CD4-positive, alpha-beta T cell (primary cell): ENCODE measurements around the gene ANKS4B. TPM values are rescaled to one million over a fixed set of nuclear protein-coding genes. Genes with fewer than 3 reads are reported as not detected.

Experiments
- ATAC-seq: fragments of 200-7000 bp; cut with Tn5 transposase; one replicate; pipeline ENCODE4 v1.10.0; 2022; ENCODE audit warnings: mild to moderate bottlenecking; ENCODE audit not compliant: poor library complexity
- CTCF ChIA-PET: fragments of 350-600 bp; sonication (Branson Sonifier 250); formaldehyde crosslinking; loops from one replicate; lab custom pipeline; 2021; ENCODE audit warnings: antibody characterized with exemption, inconsistent platforms; lab: Charles Lee
- POLR2A ChIA-PET: fragments of 350-600 bp; sonication (Branson Sonifier 250); formaldehyde crosslinking; loops from one replicate; lab custom pipeline; 2021; ENCODE audit warnings: antibody characterized with exemption, inconsistent platforms; lab: Charles Lee
- DNase-seq, 14 experiments: peaks; one replicate each; pipeline ENCODE4 v3.0.0-alpha.2; 2013 to 2020; ENCODE audit warnings: mixed read lengths in 2 of 14
- H3K27ac ChIP-seq, 2 donors: one replicate each; pipeline versions ENCODE4 v1.5.1 to v1.7.0; 2013; ENCODE audit warnings: low read length in 2 of 2, low read depth in 1 of 2, mild to moderate bottlenecking in 1 of 2
- H3K27me3 ChIP-seq, 2 experiments: 1 replicate in 1 of 2; 2 replicates in 1 of 2; pipeline versions ENCODE4 v1.6.1 to v1.7.0; 2013; ENCODE audit warnings: low read length in 2 of 2, control low read depth in 1 of 2, mild to moderate bottlenecking in 1 of 2, moderate library complexity in 1 of 2; ENCODE audit not compliant: insufficient read depth in 2 of 2, control insufficient read depth in 1 of 2
- H3K36me3 ChIP-seq: one replicate; pipeline ENCODE4 v1.6.1; 2013; ENCODE audit warnings: low read length, control low read depth; ENCODE audit not compliant: insufficient read depth
- H3K4me1 ChIP-seq: one replicate; pipeline ENCODE4 v1.6.1; 2013; ENCODE audit warnings: low read length, control low read depth; ENCODE audit not compliant: insufficient read depth
- H3K4me3 ChIP-seq: one replicate; pipeline ENCODE4 v1.5.1; 2013; ENCODE audit warnings: mild to moderate bottlenecking, low read length, moderate library complexity
- H3K9me3 ChIP-seq, 2 experiments: 1 replicate in 1 of 2; 2 replicates in 1 of 2; pipeline versions ENCODE4 v1.6.1 to v1.7.0; 2013; ENCODE audit warnings: low read length in 2 of 2, mild to moderate bottlenecking in 2 of 2, control low read depth in 1 of 2, moderate library complexity in 1 of 2; ENCODE audit not compliant: control insufficient read depth in 1 of 2, insufficient read depth in 1 of 2
- H3K27ac Mint-ChIP-seq: one replicate; pipeline ENCODE4 v1.8.0; 2020; ENCODE audit warnings: mixed read lengths
- H3K27me3 Mint-ChIP-seq: one replicate; pipeline ENCODE4 v1.8.0; 2021; ENCODE audit warnings: mixed read lengths
- H3K36me3 Mint-ChIP-seq: one replicate; pipeline ENCODE4 v1.8.0; 2021; ENCODE audit warnings: low read depth, mixed read lengths
- H3K4me1 Mint-ChIP-seq: one replicate; pipeline ENCODE4 v1.8.0; 2021; ENCODE audit warnings: low read depth, mixed read lengths
- H3K4me3 Mint-ChIP-seq: one replicate; pipeline ENCODE4 v1.8.0; 2020; ENCODE audit warnings: mild to moderate bottlenecking, mixed read lengths
- H3K9me3 Mint-ChIP-seq: one replicate; pipeline ENCODE4 v1.8.0; 2020; ENCODE audit warnings: mixed read lengths
- intact Hi-C, 2 experiments: fragments of 100-400 bp; cut with DNase I in 1 of 2; cut with micrococcal nuclease in 1 of 2; formaldehyde crosslinking; loops; one replicate each; pipeline versions ENCODE4 v1.15.1 to v1.9.0; 2023 to 2025; cut with DNase I, micrococcal nuclease
- total RNA-seq, 174 experiments: library from RNA in 2 of 174; stranded (reverse) in 2 of 174; gene quantifications; one replicate each; pipeline ENCODE4 v1.2.3 and lab custom pipeline; 2021 to 2026
- TF ChIP-seq, protein P1 (sequence below): fragments of 200-600 bp; IDR thresholded peaks from one replicate; pipeline ENCODE4 v1.8.0; 2022; ENCODE audit warnings: antibody characterized with exemption, mild to moderate bottlenecking

ANKS4B gene
- total RNA-seq, 2 experiments from 2014 or later, result not detected

DNA sequence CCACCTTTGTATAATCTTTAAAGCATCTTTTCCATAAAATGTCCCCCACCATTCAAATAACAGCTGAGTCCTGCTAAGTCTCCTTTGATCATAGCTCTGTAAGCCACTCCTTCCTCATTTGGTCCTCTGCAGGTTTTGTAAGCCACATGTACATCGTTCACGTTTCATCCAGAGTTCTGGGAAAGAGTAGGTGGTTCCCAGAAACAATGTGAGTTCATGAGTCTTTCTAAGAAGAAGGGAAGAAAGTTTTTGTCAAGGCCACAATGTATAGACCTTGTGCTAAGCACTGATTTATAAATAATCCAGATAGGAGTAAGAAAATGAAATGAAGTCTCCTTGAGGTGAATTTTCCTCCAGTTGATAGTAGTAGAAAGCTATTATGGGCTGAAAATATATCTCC lies 8.7 kb upstream of the ANKS4B start:
- CTCF ChIA-PET, result no interaction called here
- Mint-ChIP-seq H3K27me3 (peaks cover 70% of the 10 kb centered on the region), H3K4me3 (no peak overlapping the region), H3K4me1 (no peaks in the 10 kb centered on the region), H3K9me3 (no peaks in the 10 kb centered on the region), H3K27ac (no peak overlapping the region), H3K36me3 (no peaks in the 10 kb centered on the region)
- peaks cover 0 to 15% of the 10 kb centered on the region in 2 experiments for H3K27me3 ChIP-seq
- H3K9me3 ChIP-seq, result no peaks in the 10 kb centered on the region
- no peak overlapping the region for H3K4me3 ChIP-seq
- DNase-seq (no peak), ATAC-seq (no peak)
- no peaks in the 10 kb centered on the region for H3K4me1 ChIP-seq
- H3K36me3 ChIP-seq, result no peaks in the 10 kb centered on the region
- TF ChIP-seq, protein P1, sequence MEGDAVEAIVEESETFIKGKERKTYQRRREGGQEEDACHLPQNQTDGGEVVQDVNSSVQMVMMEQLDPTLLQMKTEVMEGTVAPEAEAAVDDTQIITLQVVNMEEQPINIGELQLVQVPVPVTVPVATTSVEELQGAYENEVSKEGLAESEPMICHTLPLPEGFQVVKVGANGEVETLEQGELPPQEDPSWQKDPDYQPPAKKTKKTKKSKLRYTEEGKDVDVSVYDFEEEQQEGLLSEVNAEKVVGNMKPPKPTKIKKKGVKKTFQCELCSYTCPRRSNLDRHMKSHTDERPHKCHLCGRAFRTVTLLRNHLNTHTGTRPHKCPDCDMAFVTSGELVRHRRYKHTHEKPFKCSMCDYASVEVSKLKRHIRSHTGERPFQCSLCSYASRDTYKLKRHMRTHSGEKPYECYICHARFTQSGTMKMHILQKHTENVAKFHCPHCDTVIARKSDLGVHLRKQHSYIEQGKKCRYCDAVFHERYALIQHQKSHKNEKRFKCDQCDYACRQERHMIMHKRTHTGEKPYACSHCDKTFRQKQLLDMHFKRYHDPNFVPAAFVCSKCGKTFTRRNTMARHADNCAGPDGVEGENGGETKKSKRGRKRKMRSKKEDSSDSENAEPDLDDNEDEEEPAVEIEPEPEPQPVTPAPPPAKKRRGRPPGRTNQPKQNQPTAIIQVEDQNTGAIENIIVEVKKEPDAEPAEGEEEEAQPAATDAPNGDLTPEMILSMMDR, result no peak
- H3K27ac ChIP-seq, result no peak overlapping the region
- POLR2A ChIA-PET, result no interaction called here
- intact Hi-C loops, result no loop called here

DNA sequence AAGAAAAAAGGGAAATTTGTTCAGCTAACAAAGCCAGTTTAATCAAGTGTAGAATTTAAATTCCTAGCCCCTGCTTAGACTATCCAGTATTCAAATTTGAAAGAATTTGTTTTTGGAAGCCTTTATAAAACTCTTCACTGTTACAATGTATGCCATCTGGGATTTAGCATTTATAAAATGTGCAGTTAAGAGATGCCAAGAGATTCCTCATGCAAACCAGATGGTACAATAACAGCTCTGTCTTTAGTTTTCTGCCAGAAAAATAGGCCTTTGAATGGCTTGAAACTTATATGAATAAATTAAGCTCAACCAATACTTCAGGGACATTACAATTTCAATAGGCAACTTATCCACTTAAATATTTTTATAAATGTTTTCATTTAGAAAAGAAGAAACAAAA lies 6.8 kb upstream of the ANKS4B start:
- Mint-ChIP-seq H3K4me3 (no peak overlapping the region), H3K36me3 (no peaks in the 10 kb centered on the region), H3K27me3 (peaks cover 65% of the 10 kb centered on the region), H3K4me1 (no peaks in the 10 kb centered on the region), H3K27ac (no peak overlapping the region), H3K9me3 (no peaks in the 10 kb centered on the region)
- Histone ChIP-seq H3K4me3 (no peak overlapping the region), H3K27ac (no peak overlapping the region), H3K9me3 (no peaks in the 10 kb centered on the region), H3K27me3 (peaks cover 0 to 15% of the 10 kb centered on the region in 2 experiments), H3K4me1 (no peaks in the 10 kb centered on the region), H3K36me3 (no peaks in the 10 kb centered on the region)
- ChIA-PET CTCF (interaction anchor here (0.6 kb wide), 1 partner anchor 1053 kb away, joined by 3 read pairs; no protein-coding TSS in a partner anchor), POLR2A (interaction anchor here (0.7 kb wide), 1 partner anchor 19 kb away, joined by 4 read pairs; no protein-coding TSS in a partner anchor)
- DNase-seq, result no peak
- ATAC-seq, result no peak
- TF ChIP-seq, protein P1, result no peak
- intact Hi-C loops, result no loop called here

DNA sequence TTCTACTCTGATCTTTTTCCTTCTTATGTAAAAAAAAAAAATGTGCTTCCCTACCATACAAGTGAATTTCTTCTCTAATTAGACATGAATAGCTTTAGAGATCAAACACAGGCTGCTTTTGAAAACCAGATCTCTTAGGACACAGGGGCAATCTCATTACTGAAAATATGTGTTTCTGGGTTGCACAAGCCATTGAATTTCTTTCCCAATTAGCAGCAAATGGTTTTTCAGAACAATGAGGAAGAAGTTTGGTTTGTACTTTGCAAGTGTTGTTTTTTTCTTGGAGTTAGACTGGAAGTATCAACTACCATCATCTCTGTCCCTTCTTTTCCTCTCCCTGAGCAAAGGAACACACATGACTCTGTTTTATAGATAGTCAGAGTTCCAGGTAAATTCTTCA lies 5.6 kb upstream of the ANKS4B start:
- TF ChIP-seq, protein P1, result no peak
- Histone ChIP-seq H3K27me3 (peaks cover 0 to 15% of the 10 kb centered on the region in 2 experiments), H3K4me1 (no peaks in the 10 kb centered on the region), H3K4me3 (no peak overlapping the region), H3K36me3 (no peaks in the 10 kb centered on the region), H3K27ac (no peak overlapping the region), H3K9me3 (no peaks in the 10 kb centered on the region)
- H3K27ac Mint-ChIP-seq, result no peak overlapping the region
- H3K9me3 Mint-ChIP-seq, result no peaks in the 10 kb centered on the region
- no peak for DNase-seq
- no peak overlapping the region for H3K4me3 Mint-ChIP-seq
- no peak for ATAC-seq
- intact Hi-C loops, result no loop called here
- no peaks in the 10 kb centered on the region for H3K4me1 Mint-ChIP-seq
- CTCF ChIA-PET, result no interaction called here
- H3K27me3 Mint-ChIP-seq, result peaks cover 65% of the 10 kb centered on the region
- POLR2A ChIA-PET, result no interaction called here
- H3K36me3 Mint-ChIP-seq, result no peaks in the 10 kb centered on the region
